Keratinocyte (primary cell): Measurements from ENCODE around the gene SERTAD2.

Source experiments
- EZH2 ChIP-seq: IDR thresholded peaks from one replicate; pipeline ENCODE4 v1.6.1; 2012; ENCODE audit warnings: inconsistent platforms, mild to moderate bottlenecking, low read length, moderate library complexity
- TF ChIP-seq, protein P1 (sequence below), 3 experiments: IDR thresholded peaks in 1 of 3; conservative IDR thresholded peaks in 1 of 3; optimal IDR thresholded peaks in 1 of 3; 2 replicates in 2 of 3; 3 replicates in 1 of 3; pipeline versions ENCODE3 to v1.5.1; 2011; ENCODE audit warnings: low read length in 3 of 3, mild to moderate bottlenecking in 3 of 3, moderate library complexity in 2 of 3, control low read depth in 1 of 3, inconsistent platforms in 1 of 3; ENCODE audit not compliant: insufficient read depth in 2 of 3; ENCODE audit errors: extremely low read depth in 1 of 3

DNA sequence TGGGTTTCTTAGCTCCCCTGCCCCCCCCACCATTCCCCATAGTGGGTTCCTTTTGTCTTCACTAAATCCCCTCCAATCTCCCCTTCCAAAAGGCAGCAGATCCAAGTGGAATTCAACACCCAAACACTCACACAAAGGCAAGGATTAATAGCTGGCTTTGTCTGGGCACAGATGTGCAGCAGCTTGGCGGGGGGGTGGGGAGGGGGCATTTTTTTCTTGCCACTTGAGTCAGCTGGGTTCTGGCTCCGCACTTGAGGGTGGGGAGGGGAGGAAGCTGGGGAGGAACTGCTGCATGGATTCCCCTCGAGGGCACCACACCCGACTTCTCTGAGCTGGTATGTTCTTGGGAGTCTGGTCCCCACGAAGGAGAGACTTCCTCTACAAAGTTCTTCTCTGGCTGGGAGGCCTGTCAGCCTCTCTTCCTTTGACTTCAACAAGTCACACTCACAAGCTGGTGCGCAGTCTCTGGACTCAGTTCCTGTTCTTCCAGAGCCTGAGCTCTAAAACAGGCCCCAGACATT, 36.0 kb downstream of the SERTAD2 start:
- TF ChIP-seq, protein P1, sequence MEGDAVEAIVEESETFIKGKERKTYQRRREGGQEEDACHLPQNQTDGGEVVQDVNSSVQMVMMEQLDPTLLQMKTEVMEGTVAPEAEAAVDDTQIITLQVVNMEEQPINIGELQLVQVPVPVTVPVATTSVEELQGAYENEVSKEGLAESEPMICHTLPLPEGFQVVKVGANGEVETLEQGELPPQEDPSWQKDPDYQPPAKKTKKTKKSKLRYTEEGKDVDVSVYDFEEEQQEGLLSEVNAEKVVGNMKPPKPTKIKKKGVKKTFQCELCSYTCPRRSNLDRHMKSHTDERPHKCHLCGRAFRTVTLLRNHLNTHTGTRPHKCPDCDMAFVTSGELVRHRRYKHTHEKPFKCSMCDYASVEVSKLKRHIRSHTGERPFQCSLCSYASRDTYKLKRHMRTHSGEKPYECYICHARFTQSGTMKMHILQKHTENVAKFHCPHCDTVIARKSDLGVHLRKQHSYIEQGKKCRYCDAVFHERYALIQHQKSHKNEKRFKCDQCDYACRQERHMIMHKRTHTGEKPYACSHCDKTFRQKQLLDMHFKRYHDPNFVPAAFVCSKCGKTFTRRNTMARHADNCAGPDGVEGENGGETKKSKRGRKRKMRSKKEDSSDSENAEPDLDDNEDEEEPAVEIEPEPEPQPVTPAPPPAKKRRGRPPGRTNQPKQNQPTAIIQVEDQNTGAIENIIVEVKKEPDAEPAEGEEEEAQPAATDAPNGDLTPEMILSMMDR (optimal IDR thresholded peaks at IDR 0.05 in 1 of 3, IDR thresholded peaks at IDR 0.05 in 1 of 3, conservative IDR thresholded peaks at IDR 0.05 in 1 of 3; ENCODE audit: extremely low read depth in 1 of 3, insufficient read depth in 2 of 3, low read length in 3 of 3): no peak
- TF ChIP-seq EZH2: no peak
